ENCODE results near the gene ERF.
A peak's percentile ranks its signal among the peaks of the same experiment; 100 is the strongest.

ERF gene

GRCh38 chr19:42252365-42253244, 2.3 kb downstream of the ERF start:
- no peak for DNase-seq

- DNase-seq, result no peak
Measured at GRCh38 chr19:42251572-42252358, 3.2 kb downstream of the ERF start.

- no peak for DNase-seq
Measured at GRCh38 chr19:42250666-42251531, 4.0 kb downstream of the ERF start.

GRCh38 chr19:42250183-42250665, 4.7 kb downstream of the ERF start:
- DNase-seq, result no peak

- DNase-seq, result no peak
Measured at GRCh38 chr19:42249769-42250168, 5.2 kb downstream of the ERF start.

- no peak for DNase-seq
Measured at GRCh38 chr19:42249149-42249750, 5.7 kb downstream of the ERF start.

- no peak for DNase-seq
Measured at GRCh38 chr19:42248270-42249148, 6.4 kb downstream of the ERF start.

- no peak for DNase-seq
Measured at GRCh38 chr19:42247640-42248199, 7.2 kb downstream of the ERF start.

GRCh38 chr19:42246922-42247639, 7.8 kb downstream of the ERF start:
- no peak for DNase-seq

- DNase-seq, result no peak
Measured at GRCh38 chr19:42246143-42246921, 8.6 kb downstream of the ERF start.

GRCh38 chr19:42245231-42245630, 9.7 kb downstream of the ERF start:
- DNase-seq, result no peak

- DNase-seq, result peak; percentile 71
Measured at GRCh38 chr19:42244347-42245220, 10.3 kb downstream of the ERF start.

GRCh38 chr19:42242512-42243409, 12.2 kb downstream of the ERF start, which contains the start of gene GSK3A:
GSK3A (minus strand) TSS chr19:42242602; CDS start chr19:42242465, 137 bp downstream.
- DNase-seq, result peak; percentile 95

GRCh38 chr19:42242069-42242511, 12.8 kb downstream of the ERF start:
- no peak for DNase-seq

GRCh38 chr19:42241279-42241678, 13.6 kb downstream of the ERF start:
- no peak for DNase-seq

- no peak for DNase-seq
Measured at GRCh38 chr19:42239544-42240220, 15.2 kb downstream of the ERF start.

GRCh38 chr19:42235181-42235580, 19.7 kb downstream of the ERF start:
- DNase-seq, result no peak
